Measurements from ENCODE around the gene RPL3. TPM values are rescaled to one million over a fixed set of nuclear protein-coding genes. Genes with fewer than 3 reads are reported as not detected.
A peak's percentile ranks its signal among the peaks of the same experiment; 100 is the strongest.

RPL3 gene
- total and polyA plus RNA-seq, 2 donors (not counting 1 experiment from before 2014, with no cell fraction given), result 2,627 to 2,862 TPM

- DNase-seq (ENCODE audit: low read depth in 2 of 2), result peak; percentile 33 to 60
- Histone ChIP-seq H2AFZ (ENCODE audit: low read length) (peak overlapping the region; percentile 26), H3K9ac (ENCODE audit: insufficient read depth, low read length) (no peak overlapping the region), H3K36me3 (ENCODE audit: control insufficient read depth, insufficient read depth, low read length) (no peaks in the 10 kb centered on the region), H3K4me2 (ENCODE audit: extremely low read depth, insufficient read depth, low read length) (no peak overlapping the region), H3K4me1 (ENCODE audit: control insufficient read depth, extremely low read depth, insufficient read depth, low read length) (no peaks in the 10 kb centered on the region), H3K27ac (ENCODE audit: insufficient read depth, low read length) (no peak overlapping the region), H4K20me1 (ENCODE audit: control insufficient read depth, extremely low read depth, insufficient read depth, low read length) (no peaks in the 10 kb centered on the region), H3K27me3 (ENCODE audit: control insufficient read depth, insufficient read depth, low read length) (no peaks in the 10 kb centered on the region), H3K4me3 (replicated peaks in 1 of 4; ENCODE audit: control extremely low read depth in 1 of 4, insufficient read depth in 1 of 4, low read depth in 3 of 4, low read length in 4 of 4) (no peak overlapping the region), H3K9me3 (ENCODE audit: control insufficient read depth, insufficient read depth, low read depth, low read length) (no peaks in the 10 kb centered on the region), H3K79me2 (ENCODE audit: control insufficient read depth, insufficient read depth, low read length) (no peaks in the 10 kb centered on the region)
- TF ChIP-seq CTCF (conservative IDR thresholded peaks at IDR 0.05 in 1 of 2, IDR thresholded peaks at IDR 0.05 in 1 of 2; ENCODE audit: low read depth in 1 of 2, low read length in 2 of 2) (no peak), EZH2 (IDR thresholded peaks at IDR 0.05; ENCODE audit: low read length, missing control alignments) (no peak)
These were observed 52.9 kb downstream of the RPL3 start for GRCh38 chr22:39266398-39267030.

- Histone ChIP-seq H3K9me3 (ENCODE audit: control insufficient read depth, insufficient read depth, low read depth, low read length) (no peaks in the 10 kb centered on the region), H3K4me3 (replicated peaks in 1 of 4; ENCODE audit: control extremely low read depth in 1 of 4, insufficient read depth in 1 of 4, low read depth in 3 of 4, low read length in 4 of 4) (no peak overlapping the region), H3K4me2 (ENCODE audit: extremely low read depth, insufficient read depth, low read length) (no peak overlapping the region), H3K79me2 (ENCODE audit: control insufficient read depth, insufficient read depth, low read length) (no peaks in the 10 kb centered on the region), H3K4me1 (ENCODE audit: control insufficient read depth, extremely low read depth, insufficient read depth, low read length) (no peaks in the 10 kb centered on the region), H3K27ac (ENCODE audit: insufficient read depth, low read length) (no peak overlapping the region), H3K36me3 (ENCODE audit: control insufficient read depth, insufficient read depth, low read length) (no peaks in the 10 kb centered on the region), H2AFZ (ENCODE audit: low read length) (no peak overlapping the region), H3K9ac (ENCODE audit: insufficient read depth, low read length) (no peak overlapping the region), H4K20me1 (ENCODE audit: control insufficient read depth, extremely low read depth, insufficient read depth, low read length) (no peaks in the 10 kb centered on the region), H3K27me3 (ENCODE audit: control insufficient read depth, insufficient read depth, low read length) (no peaks in the 10 kb centered on the region)
- DNase-seq (ENCODE audit: low read depth in 2 of 2), result no peak
- TF ChIP-seq EZH2 (IDR thresholded peaks at IDR 0.05; ENCODE audit: low read length, missing control alignments) (no peak), CTCF (conservative IDR thresholded peaks at IDR 0.05 in 1 of 2, IDR thresholded peaks at IDR 0.05 in 1 of 2; ENCODE audit: low read depth in 1 of 2, low read length in 2 of 2) (no peak)
These were observed 54.1 kb downstream of the RPL3 start for GRCh38 chr22:39265143-39265886.

GRCh38 chr22:39264349-39265038 is 54.9 kb downstream of the RPL3 start:
- H3K4me3 ChIP-seq (replicated peaks in 1 of 4; ENCODE audit: control extremely low read depth in 1 of 4, insufficient read depth in 1 of 4, low read depth in 3 of 4, low read length in 4 of 4), result no peak overlapping the region
- H3K4me1 ChIP-seq (ENCODE audit: control insufficient read depth, extremely low read depth, insufficient read depth, low read length), result no peaks in the 10 kb centered on the region
- DNase-seq (ENCODE audit: low read depth in 2 of 2), result no peak
- H3K79me2 ChIP-seq (ENCODE audit: control insufficient read depth, insufficient read depth, low read length), result no peaks in the 10 kb centered on the region
- H4K20me1 ChIP-seq (ENCODE audit: control insufficient read depth, extremely low read depth, insufficient read depth, low read length), result no peaks in the 10 kb centered on the region
- no peak for TF ChIP-seq EZH2 (IDR thresholded peaks at IDR 0.05; ENCODE audit: low read length, missing control alignments)
- TF ChIP-seq CTCF (conservative IDR thresholded peaks at IDR 0.05 in 1 of 2, IDR thresholded peaks at IDR 0.05 in 1 of 2; ENCODE audit: low read depth in 1 of 2, low read length in 2 of 2), result no peak
- no peak overlapping the region for H3K4me2 ChIP-seq (ENCODE audit: extremely low read depth, insufficient read depth, low read length)
- no peak overlapping the region for H3K27ac ChIP-seq (ENCODE audit: insufficient read depth, low read length)
- H3K27me3 ChIP-seq (ENCODE audit: control insufficient read depth, insufficient read depth, low read length), result no peaks in the 10 kb centered on the region
- no peak overlapping the region for H3K9ac ChIP-seq (ENCODE audit: insufficient read depth, low read length)
- no peak overlapping the region for H2AFZ ChIP-seq (ENCODE audit: low read length)
- H3K9me3 ChIP-seq (ENCODE audit: control insufficient read depth, insufficient read depth, low read depth, low read length), result no peaks in the 10 kb centered on the region
- H3K36me3 ChIP-seq (ENCODE audit: control insufficient read depth, insufficient read depth, low read length), result no peaks in the 10 kb centered on the region

Measured in fibroblast of lung (primary cell).